ENCODE measurements around the gene DNAJB9.

GRCh38 chr7:108589199-108589598 lies 19.5 kb downstream of the DNAJB9 start:
- no peak for TF ChIP-seq POLR2A (IDR thresholded peaks at IDR 0.05)
- no peak for TF ChIP-seq CTCF (IDR thresholded peaks at IDR 0.05)
